CD4-positive, alpha-beta T cell treated with Interleukin-4 for 4 hours (primary cell): Measurements from ENCODE around the gene SPATA4.
"Not testable (repeated sequence)": the region's sequence is repeated elsewhere in the genome, so short reads cannot be mapped to it uniquely, and the experiment has no call there.

ENCODE experiments used
- DNase-seq: peaks from one replicate; pipeline ENCODE4 v3.0.0-alpha.2; 2020

Gene SPATA4

GRCh38 chr4:176195184-176195978 is at the start of gene SPATA4:
Gene SPATA4, minus strand, starts transcription at chr4:176195585. Its CDS starts 23 bp downstream, at chr4:176195562.
- peak; percentile 91 for DNase-seq

DNA sequence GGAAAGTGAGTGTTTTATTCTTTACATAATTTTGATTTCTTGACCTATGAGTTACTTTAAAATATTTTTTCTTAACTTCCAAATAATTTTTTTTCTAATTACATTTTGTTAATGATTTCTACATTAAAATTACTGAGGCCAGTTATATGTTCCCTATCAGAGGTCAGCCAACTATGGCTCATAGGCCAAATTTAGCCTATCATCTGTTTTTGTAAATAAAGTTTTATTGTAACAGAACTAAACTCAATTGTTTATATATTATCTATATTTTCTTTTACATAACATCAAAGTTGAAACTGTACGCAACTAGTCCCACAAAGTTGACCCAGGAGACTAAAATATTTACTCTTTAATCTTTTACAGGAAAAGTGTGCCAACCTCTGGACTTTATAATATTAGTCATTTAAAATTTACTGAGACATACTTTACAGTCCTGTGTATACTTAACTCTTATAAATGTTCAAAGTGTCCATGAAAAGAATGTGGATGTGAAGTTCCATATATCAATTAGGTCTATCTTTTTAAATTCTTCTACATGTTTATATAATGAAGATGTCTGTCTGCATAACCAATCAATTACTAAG is 47.5 kb upstream of the SPATA4 start:
- DNase-seq: no peak

- DNase-seq: no peak
Measured at GRCh38 chr4:176241703-176242102, 46.3 kb upstream of the SPATA4 start.

- DNase-seq: no peak
Measured at GRCh38 chr4:176238826-176239225, 43.4 kb upstream of the SPATA4 start.

DNA sequence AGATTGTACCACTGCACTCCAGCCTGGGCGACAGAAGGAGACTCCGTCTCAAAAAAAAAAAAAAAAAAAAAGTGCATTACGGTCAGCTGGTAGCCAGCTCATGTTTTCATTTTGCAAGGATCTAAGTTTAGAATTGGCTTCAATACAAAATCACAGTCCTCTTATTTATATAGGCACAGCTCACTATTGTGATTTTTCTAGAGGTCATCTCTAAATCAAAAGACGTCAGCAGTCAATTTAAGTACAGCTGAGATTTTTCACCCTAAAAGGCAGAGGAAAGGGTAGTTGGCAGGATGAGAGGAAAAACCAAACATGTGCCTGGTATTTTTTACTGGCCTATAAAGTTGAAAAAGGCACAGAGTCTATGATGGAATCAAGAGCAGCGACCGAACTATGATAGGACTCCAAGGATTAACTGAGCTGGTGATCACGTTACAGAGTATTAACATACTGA is 42.8 kb upstream of the SPATA4 start:
- DNase-seq: no peak

GRCh38 chr4:176236946-176237345 is 41.6 kb upstream of the SPATA4 start:
- DNase-seq: no peak

GRCh38 chr4:176230836-176231235 is 35.5 kb upstream of the SPATA4 start:
- DNase-seq: no peak

- no peak for DNase-seq
Measured at GRCh38 chr4:176229645-176230044, 34.3 kb upstream of the SPATA4 start.

GRCh38 chr4:176226736-176227135 is 31.4 kb upstream of the SPATA4 start:
- DNase-seq: no peak

GRCh38 chr4:176223561-176223960 is 28.2 kb upstream of the SPATA4 start:
- no peak for DNase-seq

DNA sequence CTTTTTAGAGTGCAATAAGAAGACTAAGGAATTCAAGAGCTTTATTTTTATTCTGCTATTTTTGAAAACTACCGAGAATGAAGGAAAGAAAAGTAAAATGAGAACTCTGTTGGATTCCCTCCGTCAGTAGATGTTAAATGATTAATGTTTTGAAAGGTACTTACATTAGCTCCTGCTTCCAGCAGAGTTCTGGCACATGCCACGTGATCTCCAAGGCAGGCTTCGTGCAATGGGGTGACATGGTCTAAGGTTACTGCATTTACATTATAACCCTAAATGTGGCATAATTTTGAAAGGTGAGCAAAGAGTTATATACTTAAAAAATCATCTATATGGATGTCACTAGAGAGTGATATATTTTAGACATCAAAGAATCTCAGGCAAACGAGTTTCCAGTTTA is 26.8 kb upstream of the SPATA4 start:
- no peak for DNase-seq

DNA sequence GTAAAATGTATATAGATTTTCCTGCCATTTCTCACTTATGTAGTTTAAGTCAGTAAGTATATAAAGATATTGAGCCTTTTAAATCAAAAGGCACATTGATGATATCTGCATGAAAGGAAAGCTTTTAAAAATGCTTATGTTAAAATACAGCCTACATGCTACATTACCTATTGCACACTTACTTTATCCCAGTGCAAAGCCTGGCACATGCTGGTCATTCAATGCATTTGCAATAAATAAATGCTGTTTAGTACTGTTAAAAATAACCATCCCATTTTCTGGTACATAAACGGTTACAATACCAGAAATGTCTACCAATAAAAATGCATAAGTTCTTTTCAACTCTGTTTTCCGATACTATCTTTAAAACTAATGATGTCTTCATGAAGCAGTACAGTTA is 22.1 kb upstream of the SPATA4 start:
- DNase-seq: no peak

DNA sequence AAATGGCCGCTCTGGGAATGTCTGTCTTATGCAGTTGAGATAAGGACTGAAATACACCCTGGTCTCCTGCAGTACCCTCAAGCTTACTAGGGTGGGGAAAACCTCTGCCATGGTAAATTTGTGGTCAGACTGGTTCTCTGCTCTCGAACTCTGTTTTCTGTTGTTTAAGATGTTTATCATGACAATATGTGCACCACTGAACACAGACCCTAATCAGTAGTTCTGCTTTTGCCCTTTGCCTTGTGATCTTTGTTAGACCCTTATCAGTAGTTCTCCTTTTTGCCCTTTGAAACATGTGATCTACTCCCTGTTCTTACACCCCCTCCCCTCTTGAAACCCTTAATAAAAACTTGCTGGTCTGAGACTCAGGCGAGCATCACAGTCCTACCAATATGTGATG is 17.0 kb upstream of the SPATA4 start:
- not testable (repeated sequence) for DNase-seq

DNA sequence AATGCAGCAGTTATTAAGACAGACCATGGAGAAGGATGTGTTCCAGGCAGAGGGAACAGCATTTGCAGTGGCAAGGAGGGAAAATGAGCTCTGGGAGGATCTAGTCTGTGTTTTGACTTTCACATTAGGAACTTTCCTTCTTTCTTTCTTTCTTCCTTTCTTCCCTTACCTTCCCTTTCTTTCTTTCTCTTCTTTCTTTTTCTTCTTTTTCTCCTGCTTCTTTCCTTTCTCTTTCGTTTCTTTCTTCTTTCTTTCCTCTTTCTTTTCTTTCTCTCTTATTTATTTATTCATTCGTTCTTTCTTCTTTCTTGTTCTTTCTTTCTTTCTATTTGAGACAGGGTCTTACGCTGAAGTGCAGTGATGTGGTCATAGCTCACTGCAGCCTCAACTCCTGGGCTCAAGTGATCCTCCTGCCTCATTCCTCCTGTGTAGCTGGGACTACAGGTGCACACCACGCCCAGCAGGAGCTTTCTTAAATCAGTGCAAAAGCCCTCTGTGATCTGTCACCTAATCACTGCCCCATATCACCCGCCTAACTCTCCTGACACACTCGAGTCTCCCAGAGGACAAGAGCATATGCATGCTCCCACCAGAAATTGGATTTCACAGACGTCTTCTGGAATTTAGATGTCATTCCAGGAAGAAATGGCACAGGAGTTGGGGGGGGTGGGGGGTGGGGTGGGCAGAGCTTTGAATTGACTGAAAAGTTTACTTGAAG is 15.4 kb upstream of the SPATA4 start:
- no peak for DNase-seq

DNA sequence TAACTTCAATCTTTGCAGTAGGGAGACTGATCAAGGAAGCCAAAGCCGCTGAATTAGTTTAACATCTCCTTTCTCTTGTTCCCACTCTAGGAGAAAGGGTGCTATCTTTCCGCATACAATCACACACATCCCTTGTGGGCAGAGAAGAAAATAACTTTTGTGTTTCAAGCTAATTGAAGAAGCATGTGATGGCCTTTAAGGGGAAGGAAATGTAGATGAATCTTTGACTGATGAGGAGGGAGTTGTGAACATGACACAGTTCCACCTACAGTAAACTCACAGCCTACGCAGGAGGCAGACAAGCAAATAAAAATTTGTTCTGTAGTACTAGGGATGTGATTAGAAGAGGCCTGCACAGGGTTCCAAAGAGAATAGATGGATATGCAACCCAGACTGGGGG is 14.7 kb upstream of the SPATA4 start:
- no peak for DNase-seq

GRCh38 chr4:176209535-176209934 is 14.2 kb upstream of the SPATA4 start:
- DNase-seq: no peak

- DNase-seq: no peak
Measured at GRCh38 chr4:176207839-176208238, 12.5 kb upstream of the SPATA4 start.

- DNase-seq: no peak
Measured at GRCh38 chr4:176205299-176205698, 9.9 kb upstream of the SPATA4 start.

GRCh38 chr4:176198316-176198903 is 3.0 kb upstream of the SPATA4 start:
- no peak for DNase-seq

- DNase-seq: no peak
Measured at GRCh38 chr4:176193938-176194337, 1.4 kb downstream of the SPATA4 start.

DNA sequence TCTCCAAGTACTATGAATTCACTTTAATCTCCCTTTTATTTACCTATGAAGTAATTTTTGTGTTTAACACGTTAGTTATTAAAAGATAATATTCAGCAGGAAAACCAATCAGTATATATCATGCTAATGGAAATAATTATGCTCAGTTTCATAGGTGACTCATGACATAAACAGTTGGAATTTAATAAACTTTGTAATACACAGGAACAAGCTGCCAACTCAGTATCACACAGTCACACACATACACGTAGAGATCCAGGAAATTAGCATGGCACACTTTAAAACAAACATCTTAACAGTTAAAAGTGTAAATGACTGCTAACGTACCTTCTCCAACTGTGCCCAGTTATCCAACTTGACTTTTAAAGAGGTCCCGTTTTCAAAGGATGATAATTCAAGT is 2.3 kb downstream of the SPATA4 start:
- no peak for DNase-seq

DNA sequence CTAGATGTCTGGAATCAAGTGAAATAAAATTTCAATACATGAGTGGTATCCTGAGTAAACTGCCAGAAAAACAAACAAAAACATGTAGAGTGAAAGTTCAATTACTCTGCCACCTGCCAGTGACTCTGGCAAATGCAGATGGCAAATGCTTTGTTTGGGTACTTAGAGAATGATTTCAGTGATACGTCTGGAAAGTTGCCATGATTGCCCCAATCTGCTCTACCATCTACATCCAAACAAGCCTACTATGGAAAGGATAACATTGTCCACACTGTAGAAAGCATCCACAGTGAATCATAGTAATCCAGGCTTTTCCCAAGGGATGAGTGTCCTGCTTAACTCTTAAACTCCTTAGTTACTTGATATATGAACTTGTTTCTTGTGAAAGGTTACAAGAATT is 3.4 kb downstream of the SPATA4 start:
- no peak for DNase-seq
